Small intestine (tissue), 7 donors: Measurements from ENCODE around the gene GFY. TPM values are rescaled to one million over a fixed set of nuclear protein-coding genes. Genes with fewer than 3 reads are reported as not detected.

Experiments used
- DNase-seq, 2 donors: peaks; one replicate each; pipeline versions ENCODE4 v3.0.0 to v3.0.0-alpha.2; 2013
- FAIRE-seq: peaks from 2 replicates; lab custom pipeline; 2012; peaks lifted over from hg19 to GRCh38; lab: Jason Lieb, UNC
- H3K27ac ChIP-seq, 3 donors: one replicate each; pipeline ENCODE4 v1.5.1; 2013; ENCODE audit warnings: low read length in 2 of 3, mild to moderate bottlenecking in 2 of 3, control low read depth in 1 of 3, inconsistent platforms in 1 of 3, low read depth in 1 of 3, moderate library complexity in 1 of 3
- H3K27me3 ChIP-seq, 3 donors: one replicate each; pipeline ENCODE4 v1.6.1; 2013; ENCODE audit warnings: low read length in 3 of 3, inconsistent platforms in 1 of 3; ENCODE audit not compliant: control insufficient read depth in 3 of 3, insufficient read depth in 3 of 3
- H3K36me3 ChIP-seq, 3 donors: one replicate each; pipeline ENCODE4 v1.6.1; 2013; ENCODE audit warnings: low read length in 3 of 3, inconsistent platforms in 1 of 3, low read depth in 1 of 3, mild to moderate bottlenecking in 1 of 3, moderate library complexity in 1 of 3; ENCODE audit not compliant: control insufficient read depth in 3 of 3, insufficient read depth in 2 of 3
- H3K4me1 ChIP-seq, 3 donors: one replicate each; pipeline ENCODE4 v1.6.1; 2013; ENCODE audit warnings: low read length in 2 of 3, inconsistent platforms in 1 of 3, low read depth in 1 of 3, mild to moderate bottlenecking in 1 of 3, moderate library complexity in 1 of 3; ENCODE audit not compliant: control insufficient read depth in 3 of 3, insufficient read depth in 2 of 3
- H3K4me3 ChIP-seq, 3 donors: one replicate each; pipeline ENCODE4 v1.5.1; 2013; ENCODE audit warnings: low read length in 3 of 3, control low read depth in 1 of 3, inconsistent platforms in 1 of 3, low read depth in 1 of 3, mild to moderate bottlenecking in 1 of 3, moderate library complexity in 1 of 3
- H3K9me3 ChIP-seq, 2 donors: one replicate each; pipeline ENCODE4 v1.6.1; 2013; ENCODE audit warnings: low read depth in 1 of 2, low read length in 1 of 2; ENCODE audit not compliant: control insufficient read depth in 2 of 2, insufficient read depth in 1 of 2
- WGBS, 3 donors: extraction: QIAGEN DNeasy Blood & Tissue Kit; methylation state at CpG; one replicate each; pipeline ENCODE4 v1.1.7; 2013; 5-methylcytosine and 5-hydroxymethylcytosine counted together
- polyA plus RNA-seq, 4 donors: library from polyadenylated mRNA; stranded (reverse) in 3 of 4; unstranded in 1 of 4; fragments of 200-250 nt in 3 of 4; fragments of 120-200 nt in 1 of 4; gene quantifications; one replicate each; pipeline versions ENCODE4 v1.2.1 to v1.2.3, GENCODE V29; 2013
- donor health status: healthy with polysubstance abuse.
- donor health status: control.
- donor health status: control.
- donor health status: Bipolar disorder and iron deficiency.
- donor health status: healthy.

Gene GFY
- polyA plus RNA-seq, 4 donors, result not detected

- H3K27ac ChIP-seq, result no peak overlapping the region
- H3K36me3 ChIP-seq, result no peaks in the 10 kb centered on the region
- H3K4me3 ChIP-seq, result no peak overlapping the region
- WGBS, 3 donors, result 89 to 96% (median 95%) methylated on average over 6 of the region's 6 CpGs
- FAIRE-seq, result no peak
- no peaks in the 10 kb centered on the region for H3K4me1 ChIP-seq
- H3K9me3 ChIP-seq, result no peaks in the 10 kb centered on the region
- DNase-seq, result no peak
- peaks cover 0 to 2% (median 0%) of the 10 kb centered on the region in 3 donors for H3K27me3 ChIP-seq
Observed at GRCh38 chr19:49400029-49400428, 25.2 kb upstream of the GFY start.

DNA sequence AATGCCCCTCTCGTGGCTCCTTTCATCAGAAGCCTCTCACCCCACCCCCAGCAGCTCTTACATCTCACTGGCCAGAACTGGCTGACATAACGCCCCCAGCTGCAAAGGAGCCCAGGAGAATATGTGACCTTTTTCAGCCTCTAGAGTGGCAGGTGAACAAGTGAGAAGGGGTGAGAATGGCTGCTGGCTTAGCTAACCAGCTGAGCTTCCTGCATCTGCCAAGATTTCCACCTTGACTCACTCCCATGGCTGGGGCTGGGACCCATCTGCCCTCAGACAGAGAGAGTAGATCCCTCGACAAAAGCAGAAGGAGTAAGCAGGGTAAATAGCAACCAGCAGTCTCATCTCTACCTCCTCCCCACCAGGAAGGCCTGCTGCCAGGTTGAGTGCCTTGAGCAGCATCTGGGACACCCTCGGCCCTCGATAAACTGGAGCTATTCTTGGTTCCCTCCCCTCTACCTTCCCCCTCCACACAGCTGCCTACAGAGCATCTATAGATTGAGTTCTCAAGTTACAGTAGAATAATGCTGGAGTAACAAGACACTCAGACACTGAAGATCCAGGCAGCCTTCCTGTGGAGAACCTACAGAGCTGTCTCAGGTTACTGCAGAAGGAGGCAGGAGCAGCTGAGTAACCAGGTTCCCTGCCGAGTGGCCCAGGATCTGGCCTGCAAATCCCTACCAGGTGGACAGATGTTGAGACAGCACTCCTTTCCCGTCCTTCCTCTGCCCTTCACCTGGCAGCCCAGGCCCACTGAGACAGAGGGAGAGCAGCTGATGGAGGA, 21.6 kb upstream of the GFY start:
- no peak overlapping the region for H3K27ac ChIP-seq
- H3K4me3 ChIP-seq, result no peak overlapping the region
- FAIRE-seq, result no peak
- H3K9me3 ChIP-seq, result no peaks in the 10 kb centered on the region
- peaks cover 0 to 6% (median 0%) of the 10 kb centered on the region in 3 donors for H3K27me3 ChIP-seq
- no peaks in the 10 kb centered on the region for H3K36me3 ChIP-seq
- H3K4me1 ChIP-seq, result no peaks in the 10 kb centered on the region
- no peak for DNase-seq
- WGBS, 3 donors, result 54 to 63% (median 60%) methylated on average over 7 of the region's 7 CpGs

- H3K9me3 ChIP-seq, result no peaks in the 10 kb centered on the region
- 64 to 85% (median 68%) methylated on average over 6 to 7 of the region's 7 CpGs for WGBS, 3 donors
- H3K27me3 ChIP-seq, result peaks cover 0 to 9% (median 0%) of the 10 kb centered on the region in 3 donors
- H3K27ac ChIP-seq, result no peak overlapping the region
- no peak overlapping the region for H3K4me3 ChIP-seq
- H3K36me3 ChIP-seq, result no peaks in the 10 kb centered on the region
- no peak for FAIRE-seq
- no peak for DNase-seq
- H3K4me1 ChIP-seq, result no peaks in the 10 kb centered on the region
Observed at GRCh38 chr19:49407079-49407478, 18.1 kb upstream of the GFY start.

DNA sequence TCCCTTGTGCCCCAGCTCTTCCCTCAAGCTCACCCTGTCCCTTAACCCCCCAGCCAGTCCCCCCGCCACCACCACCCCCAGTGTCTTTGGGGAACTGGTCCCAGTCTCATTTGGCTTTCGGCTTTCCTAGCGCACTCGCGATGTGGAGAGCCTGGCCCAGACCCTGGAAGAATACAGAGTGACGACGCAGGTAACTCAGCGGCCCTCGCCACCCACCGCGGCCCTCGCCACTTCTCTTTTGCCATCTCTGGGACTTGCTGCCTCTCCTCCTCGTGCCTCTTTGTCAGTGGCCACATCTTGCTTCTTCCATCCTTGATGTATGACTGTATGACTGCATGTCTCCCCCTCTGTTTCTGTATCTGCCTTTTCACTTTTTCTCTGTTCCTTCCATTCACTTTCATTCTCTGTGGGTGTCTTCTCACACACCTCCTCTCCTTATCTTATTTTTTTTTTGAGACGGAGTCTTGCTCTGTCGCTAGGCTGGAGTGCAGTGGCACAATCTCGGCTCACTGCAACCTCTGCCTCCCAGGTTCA, 17.6 kb upstream of the GFY start:
- WGBS, 3 donors, result 81 to 88% (median 82%) methylated on average over 16 of the region's 16 CpGs

GRCh38 chr19:49408816-49409440, 16.3 kb upstream of the GFY start:
- 72 to 82% (median 78%) methylated on average over 6 to 8 of the region's 8 CpGs for WGBS, 3 donors
- H3K4me1 ChIP-seq, result no peaks in the 10 kb centered on the region
- peaks cover 0 to 11% (median 2%) of the 10 kb centered on the region in 3 donors for H3K27me3 ChIP-seq
- no peak overlapping the region for H3K4me3 ChIP-seq
- H3K9me3 ChIP-seq, result no peaks in the 10 kb centered on the region
- H3K36me3 ChIP-seq, result no peaks in the 10 kb centered on the region
- peak overlapping the region in 1 of 3 donors; percentile 47 for H3K27ac ChIP-seq
- FAIRE-seq (no peak), DNase-seq (no peak)

More for the DNA sequence above, 17.6 kb upstream of the GFY start:
- Histone ChIP-seq H3K36me3 (no peaks in the 10 kb centered on the region), H3K27me3 (peaks cover 0 to 11% (median 0%) of the 10 kb centered on the region in 3 donors), H3K4me3 (no peak overlapping the region), H3K4me1 (no peaks in the 10 kb centered on the region), H3K9me3 (no peaks in the 10 kb centered on the region), H3K27ac (no peak overlapping the region)
- no peak for DNase-seq
- no peak for FAIRE-seq

- peak in 1 of 2 donors; percentile 44 for DNase-seq
- Histone ChIP-seq H3K27me3 (peaks cover 0 to 11% (median 2%) of the 10 kb centered on the region in 3 donors), H3K9me3 (no peaks in the 10 kb centered on the region), H3K27ac (peak overlapping the region in 1 of 3 donors; percentile 47), H3K4me3 (no peak overlapping the region), H3K36me3 (no peaks in the 10 kb centered on the region), H3K4me1 (no peaks in the 10 kb centered on the region)
- FAIRE-seq, result no peak
- WGBS, 3 donors, result 49 to 65% (median 55%) methylated on average over 5 of the region's 5 CpGs
Observed at GRCh38 chr19:49409441-49410029, 15.7 kb upstream of the GFY start.

GRCh38 chr19:49411681-49412326, 13.4 kb upstream of the GFY start:
- FAIRE-seq, result no peak
- no peaks in the 10 kb centered on the region for H3K9me3 ChIP-seq
- 44 to 75% (median 71%) methylated on average over 3 of the region's 3 CpGs for WGBS, 3 donors

GRCh38 chr19:49413348-49413747, 11.8 kb upstream of the GFY start:
- peaks cover 0 to 28% (median 2%) of the 10 kb centered on the region in 3 donors for H3K27me3 ChIP-seq
- H3K4me1 ChIP-seq, result no peaks in the 10 kb centered on the region

More at GRCh38 chr19:49411681-49412326, 13.4 kb upstream of the GFY start:
- H3K36me3 ChIP-seq, result no peaks in the 10 kb centered on the region
- H3K27me3 ChIP-seq, result peaks cover 0 to 17% (median 2%) of the 10 kb centered on the region in 3 donors
- no peak overlapping the region for H3K4me3 ChIP-seq
- no peaks in the 10 kb centered on the region for H3K4me1 ChIP-seq
- no peak overlapping the region for H3K27ac ChIP-seq
- no peak for DNase-seq

More at GRCh38 chr19:49413348-49413747, 11.8 kb upstream of the GFY start:
- Histone ChIP-seq H3K27ac (no peak overlapping the region), H3K9me3 (no peaks in the 10 kb centered on the region), H3K36me3 (no peaks in the 10 kb centered on the region), H3K4me3 (no peak overlapping the region)
- no peak for FAIRE-seq
- peak in 1 of 2 donors; percentile 38 for DNase-seq
- 62 to 79% (median 71%) methylated on average over 9 of the region's 9 CpGs for WGBS, 3 donors
